Measurements from ENCODE around the gene NAALADL2. TPM values are rescaled to one million over a fixed set of nuclear protein-coding genes. Genes with fewer than 3 reads are reported as not detected.

The NAALADL2 gene
- total RNA-seq, 1 experiment from 2014 or later = 1.6 TPM

DNA sequence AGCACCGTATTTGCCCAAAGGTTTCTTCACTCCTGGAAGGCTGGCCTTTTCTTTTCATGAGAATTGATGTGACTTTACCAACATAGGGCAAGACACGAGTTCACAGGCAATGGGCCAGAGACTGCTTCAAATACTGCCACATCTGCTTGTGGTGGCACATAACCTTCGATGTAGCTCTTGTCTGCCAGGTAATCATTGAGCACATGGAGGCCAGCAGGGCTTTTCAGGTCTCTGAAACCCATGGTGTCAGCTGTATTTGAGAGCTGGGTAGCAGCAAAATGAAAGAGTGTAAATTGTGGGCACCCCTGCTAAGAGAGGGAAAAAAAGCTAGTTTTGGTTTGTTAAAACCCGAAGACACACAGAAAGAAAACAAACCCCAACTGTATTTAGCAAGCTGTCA lies 200.7 kb downstream of the NAALADL2 start:
- Mint-ChIP-seq H3K4me1 (peaks cover 8 to 13% of the 10 kb centered on the region in 2 experiments), H3K27me3 (ENCODE audit: low read depth) (no peaks in the 10 kb centered on the region), H3K4me3 (no peak overlapping the region), H3K36me3 (ENCODE audit: insufficient read depth in 1 of 3, low read depth in 3 of 3) (peaks cover 28 to 30% (median 29%) of the 10 kb centered on the region in 3 experiments), H3K9me3 (peaks cover 31% of the 10 kb centered on the region in 2 experiments), H3K27ac (no peak overlapping the region)
- no peak for TF ChIP-seq CTCF (conservative IDR thresholded peaks at IDR 0.05)
- Histone ChIP-seq H2AK5ac (ENCODE audit: insufficient read length, low read length) (no peak overlapping the region), H4K20me1 (ENCODE audit: control insufficient read depth, insufficient read depth, insufficient read length) (no peaks in the 10 kb centered on the region), H2BK120ac (ENCODE audit: low read depth, low read length, poor library complexity, severe bottlenecking) (no peak overlapping the region), H2BK12ac (ENCODE audit: insufficient read length, low read depth, low read length) (no peak overlapping the region), H4K91ac (ENCODE audit: insufficient read length, low read depth, low read length) (no peak overlapping the region), H3K27ac (ENCODE audit: insufficient read length, low read depth, low read length) (no peak overlapping the region), H2BK5ac (ENCODE audit: insufficient read length, low read length) (no peak overlapping the region), H3K56ac (ENCODE audit: insufficient read length, low read depth, low read length) (no peak overlapping the region), H4K5ac (ENCODE audit: insufficient read length, low read depth, low read length) (no peak overlapping the region), H2AFZ (ENCODE audit: low read length) (no peak overlapping the region), H3K9me3 (ENCODE audit: control insufficient read depth, low read depth, low read length) (no peaks in the 10 kb centered on the region), H3K14ac (ENCODE audit: insufficient read depth, low read length) (no peak overlapping the region), H3K18ac (ENCODE audit: insufficient read length, low read depth, low read length) (no peak overlapping the region), H3K4me2 (ENCODE audit: insufficient read depth, insufficient read length, low read length) (no peak overlapping the region), H3T11ph (ENCODE audit: low read length) (no peak overlapping the region), H2BK20ac (ENCODE audit: low read depth, low read length, poor library complexity, severe bottlenecking) (no peak overlapping the region), H3K23ac (ENCODE audit: insufficient read length, low read depth, low read length) (no peak overlapping the region), H3K9ac (ENCODE audit: extremely low read depth, insufficient read length, low read length) (no peak overlapping the region), H3K27me3 (ENCODE audit: insufficient read depth, low read length) (no peaks in the 10 kb centered on the region), H3K23me2 (ENCODE audit: insufficient read length, low read depth, low read length, poor library complexity, severe bottlenecking) (no peaks in the 10 kb centered on the region), H3K4ac (ENCODE audit: low read depth, low read length) (no peak overlapping the region), H4K8ac (replicated peaks; ENCODE audit: insufficient read length, low read depth, low read length) (no peak overlapping the region), H3K79me2 (ENCODE audit: insufficient read depth, low read length) (no peaks in the 10 kb centered on the region), H2BK15ac (ENCODE audit: low read depth, low read length) (no peak overlapping the region), H3K79me1 (ENCODE audit: insufficient read depth, low read depth, low read length, poor library complexity, severe bottlenecking) (no peaks in the 10 kb centered on the region), H3K4me1 (ENCODE audit: insufficient read depth, low read length) (no peaks in the 10 kb centered on the region)
- DNase-seq = no peak
- WGBS (ENCODE audit: extremely low coverage, insufficient read length, low lambda C conversion rate) = no CpG with 5 or more reads among the region's 4 CpGs

All from H9 (cell line).